Measurements from ENCODE around the gene CNTFR.

GRCh38 chr9:34503406-34503805 is 86.1 kb downstream of the CNTFR start:
- no peak for TF ChIP-seq CTCF (IDR thresholded peaks at IDR 0.05 in 4 of 5, conservative IDR thresholded peaks at IDR 0.05 in 1 of 5)
- TF ChIP-seq POLR2A (IDR thresholded peaks at IDR 0.05), result no peak
